HG03378 (cell line): ENCODE data around the gene LRRC14B.

ENCODE experiments used
- ATAC-seq: cut with Tn5 transposase; IDR thresholded peaks from one replicate; pipeline ENCODE4 v1.9.1; 2021; ENCODE audit warnings: mild to moderate bottlenecking, moderate library complexity; ENCODE audit not compliant: unreplicated experiment

Gene LRRC14B

GRCh38 chr5:173392-174290, 17.7 kb upstream of the LRRC14B start:
- ATAC-seq, result no peak

GRCh38 chr5:174291-174600, 17.0 kb upstream of the LRRC14B start:
- ATAC-seq, result no peak

GRCh38 chr5:174876-175465, 16.3 kb upstream of the LRRC14B start:
- no peak for ATAC-seq

GRCh38 chr5:176296-176823, 14.9 kb upstream of the LRRC14B start:
- no peak for ATAC-seq

GRCh38 chr5:178110-178509, 13.2 kb upstream of the LRRC14B start:
- no peak for ATAC-seq

- ATAC-seq, result no peak
Observed at GRCh38 chr5:179401-179800, 11.9 kb upstream of the LRRC14B start.

GRCh38 chr5:180286-180918, 10.9 kb upstream of the LRRC14B start:
- no peak for ATAC-seq

- no peak for ATAC-seq
Observed at GRCh38 chr5:181160-181559, 10.1 kb upstream of the LRRC14B start.

GRCh38 chr5:181566-181965, 9.7 kb upstream of the LRRC14B start:
- ATAC-seq, result no peak

GRCh38 chr5:182126-182525, 9.2 kb upstream of the LRRC14B start:
- ATAC-seq, result no peak

GRCh38 chr5:184471-184870, 6.8 kb upstream of the LRRC14B start:
- ATAC-seq, result no peak

- ATAC-seq, result no peak
Observed at GRCh38 chr5:185095-186070, 5.9 kb upstream of the LRRC14B start.

- no peak for ATAC-seq
Observed at GRCh38 chr5:186091-187041, 4.9 kb upstream of the LRRC14B start.

GRCh38 chr5:187042-187431, 4.3 kb upstream of the LRRC14B start:
- no peak for ATAC-seq

- ATAC-seq, result no peak
Observed at GRCh38 chr5:187617-188451, 3.5 kb upstream of the LRRC14B start.

- ATAC-seq, result peak; percentile 85
Observed at GRCh38 chr5:188488-189481, 2.5 kb upstream of the LRRC14B start.

GRCh38 chr5:189486-189885, 1.8 kb upstream of the LRRC14B start:
- ATAC-seq, result no peak

GRCh38 chr5:189976-190365, 1.3 kb upstream of the LRRC14B start:
- ATAC-seq, result no peak
